Epidermal melanocyte (primary cell): ENCODE results near the gene TMED5.
"Not testable (repeated sequence)": the region's sequence is repeated elsewhere in the genome, so short reads cannot be mapped to it uniquely, and the experiment has no call there.

ENCODE experiments used
- DNase-seq: peaks from one replicate; pipeline ENCODE4 v3.0.0; 2011; ENCODE audit warnings: low spot score; ENCODE audit not compliant: insufficient read length

The TMED5 gene

DNA sequence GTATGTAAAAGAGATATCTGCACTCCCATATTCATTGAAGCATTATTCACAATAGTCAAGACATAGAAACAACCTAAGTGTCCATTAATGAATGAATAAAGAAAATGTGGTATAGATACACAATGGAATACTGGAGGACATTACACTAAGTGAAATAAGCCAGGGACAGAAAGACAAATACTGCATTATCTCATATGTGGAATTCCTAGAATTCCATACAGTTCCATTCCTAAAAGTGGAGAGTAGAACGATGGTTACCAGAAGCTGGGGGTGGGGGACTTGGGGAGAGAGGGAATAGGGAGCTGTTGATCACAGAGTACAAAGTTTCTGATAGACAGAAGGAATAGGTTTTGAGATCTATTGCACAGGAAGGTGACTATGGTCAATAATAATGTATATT is 7.4 kb downstream of the TMED5 start:
- no peak for DNase-seq

DNA sequence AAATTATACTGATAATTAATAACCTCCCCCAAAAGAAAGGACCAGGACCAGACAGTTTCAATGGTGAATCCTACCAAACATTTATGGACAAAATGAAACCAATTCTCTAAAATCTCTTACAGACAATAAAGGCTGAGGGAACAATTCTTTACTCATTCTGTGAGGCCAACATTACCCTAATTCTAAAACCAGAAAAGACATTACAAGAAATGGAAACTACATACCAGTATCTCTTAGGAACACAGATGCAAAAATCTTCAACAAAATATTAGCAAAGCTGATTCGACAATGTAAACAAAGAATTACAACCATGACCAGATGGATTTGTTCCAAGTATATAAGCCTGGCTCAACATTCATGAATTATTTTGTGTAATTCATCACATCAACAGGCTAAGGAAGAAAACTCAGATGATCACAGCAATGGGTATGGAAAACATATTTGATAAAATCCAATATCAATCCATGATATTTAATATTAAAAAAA is 8.6 kb downstream of the TMED5 start:
- DNase-seq, result no peak

DNA sequence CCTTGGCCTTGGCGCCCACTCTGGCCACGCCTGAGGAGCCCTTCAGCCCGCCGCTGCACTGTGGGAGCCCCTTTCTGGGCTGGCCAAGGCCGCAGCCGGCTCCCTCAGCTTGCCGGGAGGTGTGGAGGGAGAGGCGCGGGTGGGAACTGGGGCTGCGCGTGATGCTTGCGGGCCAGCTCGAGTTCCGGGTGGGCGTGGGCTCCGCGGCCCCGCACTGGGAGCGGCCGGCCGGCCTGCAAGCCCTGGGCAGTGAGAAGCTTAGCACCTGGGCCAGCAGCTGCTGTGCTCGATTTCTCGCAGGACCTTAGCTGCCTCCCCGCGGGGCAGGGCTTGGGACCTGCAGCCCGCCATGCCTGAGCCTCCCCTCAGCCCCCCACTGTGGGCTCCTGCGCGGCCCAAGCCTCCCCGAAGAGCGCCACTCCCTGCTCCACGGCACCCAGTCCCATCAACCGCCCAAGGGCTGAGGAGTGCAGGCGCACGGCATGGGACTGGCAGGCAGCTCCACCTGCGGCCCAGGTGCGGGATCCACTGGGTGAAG is 10.0 kb downstream of the TMED5 start:
- not testable (repeated sequence) for DNase-seq

DNA sequence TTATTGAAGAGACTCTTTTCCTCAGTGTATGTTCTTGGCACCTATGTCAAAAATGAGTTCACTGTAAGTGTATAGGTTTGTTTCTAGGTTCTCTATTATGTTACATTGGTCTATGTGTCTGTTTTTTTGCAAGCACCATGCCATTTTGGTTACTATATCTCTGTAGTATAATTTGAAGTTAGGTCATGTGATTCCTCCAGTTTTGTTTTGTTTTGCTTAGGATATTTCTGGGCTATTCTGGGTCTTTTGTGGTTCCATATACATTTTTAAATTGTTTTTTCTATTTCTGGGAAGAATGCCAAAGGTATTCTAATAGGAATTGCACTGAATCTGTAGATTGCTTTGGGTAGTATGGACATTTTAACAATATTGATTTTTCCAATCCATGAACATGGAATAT is 13.2 kb downstream of the TMED5 start:
- DNase-seq, result no peak

DNA sequence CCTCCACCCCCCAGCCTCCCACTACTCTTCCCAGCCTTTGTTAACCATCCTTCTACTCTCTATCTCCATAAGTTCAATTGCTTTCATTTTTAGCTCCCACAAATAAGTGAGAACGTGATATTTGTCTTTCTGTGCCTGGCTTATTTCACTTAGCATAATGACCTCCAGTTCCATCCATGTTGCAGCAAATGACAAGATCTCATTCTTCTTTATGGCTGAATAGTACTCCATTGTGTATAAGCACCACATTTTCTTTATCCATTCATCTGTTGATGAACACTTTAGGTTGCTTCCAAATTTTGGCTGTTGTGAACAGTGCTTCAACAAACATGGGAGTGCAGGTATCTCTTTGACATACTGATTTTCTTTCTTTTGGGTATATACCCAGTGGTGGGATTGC is 14.3 kb downstream of the TMED5 start:
- DNase-seq, result not testable (repeated sequence)

DNA sequence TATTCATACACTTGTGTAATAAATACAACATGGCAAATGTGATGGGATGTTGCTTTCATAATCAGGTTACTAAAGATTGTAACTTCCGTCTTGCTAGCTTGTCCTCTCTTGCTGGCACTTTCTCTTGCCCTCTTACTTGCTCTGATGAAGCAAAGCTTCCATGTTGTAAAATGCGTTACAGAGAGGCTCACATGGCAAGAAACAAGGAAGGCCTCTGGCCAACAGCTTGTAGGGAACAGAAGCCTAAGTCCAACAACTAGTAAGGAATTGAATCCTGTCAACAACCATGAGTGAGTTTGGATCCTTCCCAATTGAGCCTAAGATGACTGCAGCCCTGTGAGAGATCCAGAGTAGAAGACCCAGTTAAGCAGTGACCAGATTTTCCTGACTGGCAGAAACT is 15.4 kb downstream of the TMED5 start:
- DNase-seq, result no peak

DNA sequence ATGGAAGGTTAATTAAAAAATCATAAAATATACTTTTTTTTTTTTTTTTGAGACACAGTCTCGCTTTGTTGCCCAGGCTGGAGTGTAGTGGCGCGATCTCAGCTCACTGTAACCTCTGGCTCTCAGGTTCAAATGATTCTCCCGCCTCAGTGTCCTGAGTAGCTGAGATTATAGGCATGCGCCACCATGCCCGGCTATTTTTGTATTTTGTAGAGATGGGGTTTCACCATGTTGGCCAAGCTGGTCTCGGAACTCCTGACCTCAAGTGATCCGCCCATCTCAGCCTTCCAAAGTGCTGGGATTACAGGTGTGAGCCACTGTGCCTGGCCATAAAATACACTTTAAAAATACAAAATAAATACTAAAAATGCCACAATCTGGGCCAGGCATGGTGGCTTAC is 16.9 kb downstream of the TMED5 start:
- not testable (repeated sequence) for DNase-seq

DNA sequence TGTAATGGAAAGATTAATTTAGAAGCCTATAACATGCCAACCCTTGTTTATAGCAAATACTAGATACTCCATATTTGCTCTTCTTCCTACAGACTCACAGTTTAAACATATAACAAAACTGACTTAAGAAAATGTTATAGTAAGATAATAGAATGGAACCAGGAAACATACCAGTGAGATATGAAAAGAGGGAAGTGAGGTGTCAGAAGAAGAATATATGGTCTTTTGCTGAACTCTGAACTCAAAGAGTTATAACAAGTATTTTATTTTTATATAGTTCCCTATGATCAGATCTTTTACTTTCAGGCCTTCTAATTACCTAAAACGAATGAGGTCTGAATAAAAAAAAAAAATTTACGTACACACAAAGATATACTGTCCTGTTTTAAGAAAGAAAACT is 20.9 kb downstream of the TMED5 start:
- no peak for DNase-seq

DNA sequence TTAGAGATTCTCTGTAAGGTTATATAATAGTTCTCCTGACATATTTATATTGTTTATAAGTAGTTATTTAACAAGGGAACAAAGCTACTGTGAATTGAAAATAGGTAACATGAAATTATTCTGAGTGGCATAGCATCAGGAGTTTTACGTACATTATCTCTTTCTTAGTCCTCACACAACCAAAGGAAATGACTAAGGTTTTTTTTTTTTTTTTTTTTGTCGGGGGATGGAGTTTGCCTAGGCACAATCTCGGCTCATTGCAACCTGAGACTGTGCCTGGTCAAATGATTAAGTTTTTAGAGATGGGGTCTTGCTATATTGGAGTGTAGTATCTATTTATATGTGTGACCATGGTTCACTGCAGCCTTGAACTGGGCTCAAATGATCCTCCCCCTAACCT is 24.9 kb downstream of the TMED5 start:
- no peak for DNase-seq

DNA sequence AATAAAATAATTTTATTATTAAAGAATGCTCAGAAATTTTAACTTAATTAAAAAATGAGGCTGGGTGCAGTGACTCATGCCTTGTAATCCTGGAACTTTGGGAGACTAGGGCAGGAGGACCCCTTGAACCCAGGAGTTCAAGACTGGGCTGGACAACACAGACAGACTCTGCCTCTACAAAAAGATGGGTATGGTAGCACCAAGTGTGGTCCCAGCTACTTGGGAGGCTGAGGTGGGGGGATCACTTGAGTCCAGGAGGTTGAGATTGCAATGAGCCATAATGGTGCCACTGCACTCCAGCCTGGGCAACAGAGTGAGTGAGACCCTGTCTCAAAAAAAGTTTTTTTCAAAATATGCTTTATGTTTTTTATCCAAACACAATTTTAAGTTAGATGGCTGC is 25.3 kb downstream of the TMED5 start:
- DNase-seq, result no peak

DNA sequence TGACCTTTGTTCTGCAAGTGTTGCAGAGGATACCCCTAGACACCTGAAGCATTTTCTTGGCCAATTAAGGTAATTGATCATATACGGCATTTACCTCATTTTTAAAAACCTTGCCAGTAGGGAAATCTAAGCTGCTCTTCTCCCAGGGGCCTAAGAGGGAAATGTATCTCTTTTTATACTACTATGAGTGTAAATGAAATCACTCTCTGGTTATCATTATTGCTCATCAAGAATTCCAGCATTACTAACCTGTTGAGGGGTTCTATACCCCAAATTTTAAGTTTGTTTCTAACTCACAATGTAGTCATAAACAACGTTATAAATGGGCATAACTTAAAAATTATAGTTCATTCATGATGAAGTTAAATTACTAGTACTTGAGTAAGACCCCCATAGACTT is 27.4 kb downstream of the TMED5 start:
- no peak for DNase-seq

DNA sequence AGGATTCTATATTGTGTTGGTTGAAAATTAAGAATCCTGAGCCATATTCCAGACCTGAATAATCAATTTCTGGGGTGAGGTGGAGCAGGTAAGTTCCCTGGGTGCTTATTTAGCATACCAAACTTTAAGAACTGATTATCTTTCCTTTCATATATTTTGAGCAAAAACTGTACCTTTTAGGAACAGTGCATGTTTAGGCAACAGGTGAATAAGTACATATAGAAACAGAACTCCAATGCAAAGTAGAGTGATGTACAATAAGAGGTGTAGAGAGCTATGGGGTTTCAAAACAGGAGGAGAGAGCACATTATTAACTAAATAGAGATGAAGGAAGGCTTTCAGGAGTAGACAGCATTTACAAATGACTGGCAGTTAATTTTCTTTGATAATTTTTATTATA is 28.7 kb downstream of the TMED5 start:
- DNase-seq, result no peak

DNA sequence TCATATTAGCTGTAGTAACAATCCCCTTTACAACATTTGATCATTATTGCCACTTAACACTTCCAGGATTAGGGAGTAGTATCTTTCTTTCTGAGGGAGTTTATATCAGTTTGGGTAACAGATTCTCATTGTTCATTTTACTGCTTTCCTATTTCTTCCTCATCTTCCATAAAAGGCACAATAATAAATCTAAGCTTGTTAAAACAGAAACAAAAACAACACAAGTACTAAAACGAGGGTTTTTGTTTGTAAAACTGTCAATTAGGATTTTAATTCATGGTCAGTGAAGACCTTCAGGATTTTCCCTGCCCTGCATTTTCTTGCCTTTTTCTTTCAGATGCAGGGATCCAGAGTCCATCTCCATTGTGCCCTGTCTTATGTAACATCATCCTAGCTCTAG is 29.5 kb downstream of the TMED5 start:
- no peak for DNase-seq

DNA sequence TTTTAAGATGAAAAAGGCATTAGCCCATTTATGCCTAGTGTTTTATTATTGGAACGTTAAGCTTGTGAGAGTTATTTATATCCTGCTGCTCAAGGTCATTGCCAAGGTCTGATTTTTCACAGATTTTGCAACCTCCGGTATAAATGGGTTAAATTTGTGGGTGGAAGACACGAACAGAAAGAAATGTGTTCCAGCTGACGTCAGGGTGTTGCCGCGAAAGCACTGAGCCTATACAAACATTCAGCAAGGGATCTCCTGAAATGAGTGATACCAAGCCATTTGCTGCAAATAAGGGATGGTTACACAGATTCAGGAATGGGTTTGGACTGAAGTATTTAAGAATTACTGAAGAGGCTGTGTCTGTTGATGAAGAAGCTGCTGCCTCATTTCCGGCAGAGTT is 32.2 kb downstream of the TMED5 start:
- DNase-seq, result no peak

DNA sequence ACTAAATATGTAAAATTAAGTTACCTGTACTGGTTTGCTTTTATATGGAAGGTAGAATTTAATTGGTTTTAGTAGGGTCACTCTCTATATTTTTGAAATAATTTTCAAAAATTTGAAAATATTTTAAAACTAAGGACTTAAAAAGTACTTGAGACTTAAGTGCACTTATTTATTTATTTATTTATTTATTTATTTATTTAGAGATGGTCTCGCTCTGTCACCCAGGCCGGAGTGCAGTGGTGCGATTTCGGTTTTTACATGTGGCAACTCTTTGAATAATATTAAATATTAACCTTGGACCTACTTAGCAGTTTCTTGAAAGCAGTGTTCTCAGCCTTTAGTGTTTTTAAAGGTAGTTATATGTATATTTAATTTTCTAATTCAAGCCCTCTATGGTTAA is 36.4 kb downstream of the TMED5 start:
- no peak for DNase-seq

DNA sequence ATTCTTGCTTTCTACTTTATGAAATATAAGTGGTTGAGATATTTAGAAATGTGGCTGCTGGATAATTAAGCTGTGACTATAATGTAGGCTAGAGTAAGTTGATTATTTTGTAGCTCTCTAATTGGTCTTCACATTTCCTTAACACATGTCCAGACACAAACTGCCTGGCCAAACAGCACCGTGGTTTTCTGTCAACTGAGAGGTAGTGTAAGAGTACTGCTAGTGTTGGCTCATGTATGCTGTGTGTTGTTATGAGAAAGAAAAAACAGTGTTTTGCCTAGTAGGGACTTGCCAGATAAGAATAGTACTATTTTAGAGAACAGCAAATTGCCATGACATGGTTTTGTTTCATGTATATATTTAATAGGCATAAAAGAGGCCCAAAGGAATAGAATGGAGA is 37.1 kb downstream of the TMED5 start:
- no peak for DNase-seq

DNA sequence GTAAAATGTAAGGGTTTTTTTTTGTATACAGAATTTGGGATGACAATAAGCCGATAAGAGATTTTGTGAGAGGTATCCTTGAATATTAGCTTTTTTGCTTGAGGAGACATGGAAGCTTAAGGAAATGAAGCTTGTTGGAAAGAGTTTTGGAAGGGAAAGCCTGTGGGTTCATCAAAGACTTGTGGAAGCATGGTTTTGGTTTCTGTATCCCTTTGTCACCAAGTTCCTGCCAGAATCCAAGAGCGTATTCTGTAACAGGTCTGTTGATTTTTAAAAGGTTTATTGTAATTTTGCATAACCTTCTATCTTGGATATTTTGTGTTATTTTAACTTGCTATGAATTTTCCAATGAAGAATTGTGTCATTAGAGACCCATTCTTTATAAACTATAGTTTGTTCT is 38.1 kb downstream of the TMED5 start:
- DNase-seq, result no peak

DNA sequence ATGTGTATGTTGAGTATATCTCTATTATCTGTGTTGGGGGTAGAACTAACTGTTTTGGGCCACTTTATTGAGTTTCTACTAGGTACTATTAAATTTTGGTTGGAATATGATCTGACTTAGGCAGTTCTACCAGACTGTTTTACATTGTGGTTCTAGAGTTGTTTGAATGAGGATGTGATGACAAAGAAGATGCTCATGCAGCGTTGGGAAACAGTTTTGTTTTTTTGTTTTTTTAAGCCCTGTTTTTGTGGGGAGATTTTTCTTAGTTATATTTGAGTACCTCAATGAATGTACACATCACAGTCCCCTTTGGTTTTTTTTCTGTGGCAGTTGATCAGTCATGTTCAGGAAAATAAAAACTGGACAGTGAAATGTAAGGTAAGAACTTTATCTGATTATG is 40.1 kb downstream of the TMED5 start:
- DNase-seq, result no peak

DNA sequence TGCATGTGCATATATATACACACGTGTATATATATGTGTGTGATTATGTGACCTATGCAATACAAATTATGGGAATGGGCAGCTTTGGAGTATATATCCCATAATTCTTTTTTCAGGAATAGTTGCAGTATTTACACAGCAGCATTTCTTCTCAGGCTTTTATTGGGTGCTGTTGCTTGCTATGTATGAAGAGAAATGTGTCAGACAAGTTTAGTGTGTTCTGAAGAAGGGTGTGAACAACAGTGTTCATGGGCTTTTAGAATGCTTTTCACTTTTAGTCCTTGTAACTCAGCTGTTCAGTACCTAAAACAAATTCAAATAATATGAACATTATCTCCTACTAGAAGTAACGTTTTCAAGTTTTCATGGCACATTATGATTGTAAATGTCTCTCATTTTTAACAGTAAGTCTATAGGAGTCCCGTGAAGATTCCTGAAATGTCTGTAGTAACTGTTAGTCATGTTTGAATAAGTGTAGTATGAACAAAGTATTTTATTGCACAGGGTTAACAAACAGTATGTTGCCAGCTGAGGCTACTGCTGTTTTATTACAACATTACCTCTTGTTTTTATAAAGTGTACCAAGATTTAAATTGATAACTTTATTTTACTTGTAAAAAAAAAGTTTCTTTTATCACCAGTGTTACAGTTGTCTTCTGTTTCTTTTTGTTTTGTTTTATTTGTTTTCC is 42.5 kb downstream of the TMED5 start:
- no peak for DNase-seq

DNA sequence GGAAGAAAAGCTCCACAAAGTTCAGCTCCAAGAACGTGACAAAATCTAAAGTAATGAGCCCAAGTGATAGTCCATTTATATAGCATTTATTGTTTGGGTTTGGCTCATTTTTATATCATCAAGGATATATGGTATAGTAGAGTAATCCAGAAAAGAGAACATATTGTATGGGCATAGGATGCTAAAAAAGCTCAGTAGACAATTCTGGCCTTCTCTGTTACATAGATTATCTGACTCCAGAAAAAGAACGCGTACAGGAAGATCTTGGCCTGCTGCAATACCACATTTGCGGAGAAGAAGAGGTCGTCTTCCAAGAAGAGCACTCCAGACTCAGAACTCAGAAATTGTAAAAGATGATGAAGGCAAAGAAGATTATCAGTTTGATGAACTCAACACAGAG is 43.8 kb downstream of the TMED5 start:
- DNase-seq, result no peak

DNA sequence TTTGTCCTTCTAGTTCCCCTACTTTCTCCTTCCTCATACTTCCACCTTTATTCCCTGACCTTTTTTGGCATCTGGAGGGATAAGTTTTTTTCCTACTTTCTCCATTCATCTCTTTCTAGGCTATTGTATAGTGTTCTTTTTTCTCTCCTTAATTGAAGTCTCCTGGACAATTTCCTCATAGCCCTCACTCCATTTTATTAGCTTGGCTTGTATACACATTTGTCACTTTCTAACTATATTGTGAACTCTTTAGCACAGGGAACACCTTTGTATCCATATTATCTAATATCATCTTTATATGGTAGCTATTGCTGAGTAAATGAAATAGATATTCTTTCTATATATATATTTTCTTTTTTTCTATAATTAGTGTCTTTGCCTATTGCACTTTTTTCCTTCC is 47.6 kb downstream of the TMED5 start:
- no peak for DNase-seq

DNA sequence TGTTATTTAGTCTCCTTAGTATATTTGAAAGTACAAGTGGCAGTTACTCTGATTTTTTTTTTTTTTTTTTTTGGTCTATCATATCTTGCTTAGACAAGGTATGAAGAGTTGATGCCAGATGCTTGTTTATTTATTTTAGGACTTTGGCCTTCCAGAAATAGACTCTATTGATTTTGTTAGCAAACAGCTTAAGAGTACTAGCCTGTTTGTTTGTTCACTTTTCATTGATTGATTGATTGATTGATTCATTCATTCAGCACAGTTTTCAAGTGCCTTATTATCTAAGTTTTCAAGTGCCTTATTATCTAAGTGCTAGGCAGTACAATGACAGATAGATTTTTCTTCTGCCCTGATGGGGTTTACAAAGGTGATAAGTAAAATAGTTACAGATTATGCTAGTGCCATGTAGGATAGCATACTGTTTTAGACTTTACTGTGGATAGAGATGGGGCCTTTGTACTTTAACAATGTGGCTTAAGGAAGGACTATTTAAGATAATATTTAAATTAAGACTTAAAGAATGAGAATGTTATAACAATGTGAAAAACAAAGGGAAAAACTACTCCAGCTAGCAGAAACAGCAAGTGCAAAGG is 50.6 kb downstream of the TMED5 start:
- DNase-seq, result no peak
